DOHH2 (cell line): ENCODE measurements around the gene TPRN.

Experiments
- H3F3A ChIP-seq: fragments of 200-600 bp; sonication (generic), shearing (Covaris generic); 2 replicates; pipeline ENCODE4 v1.6.0; 2016; ENCODE audit warnings: antibody characterized with exemption, mild to moderate bottlenecking; ENCODE audit not compliant: control insufficient read depth, insufficient read depth
- H3K27ac ChIP-seq: fragments of 200-600 bp; sonication (generic); 2 replicates; pipeline ENCODE4 v1.5.1; 2014; ENCODE audit warnings: low read depth, mild to moderate bottlenecking, low read length, moderate library complexity
- H3K27me3 ChIP-seq: fragments of 200-600 bp; sonication (generic); 2 replicates; pipeline ENCODE4 v1.6.1; 2014; ENCODE audit warnings: mild to moderate bottlenecking, low read length, mixed read lengths; ENCODE audit not compliant: control insufficient read depth
- H3K36me3 ChIP-seq: fragments of 200-600 bp; sonication (generic); 2 replicates; pipeline ENCODE4 v1.6.1; 2014; ENCODE audit warnings: mild to moderate bottlenecking, low read length, moderate library complexity, mixed read lengths; ENCODE audit not compliant: control insufficient read depth
- H3K4me1 ChIP-seq: fragments of 200-600 bp; sonication (generic); 2 replicates; pipeline ENCODE4 v1.6.1; 2014; ENCODE audit warnings: mild to moderate bottlenecking, low read length, mixed read lengths; ENCODE audit not compliant: control insufficient read depth
- H3K4me2 ChIP-seq: fragments of 200-600 bp; sonication (generic); 2 replicates; pipeline ENCODE4 v1.6.0; 2014; ENCODE audit warnings: mild to moderate bottlenecking, low read length, moderate library complexity
- H3K4me3 ChIP-seq: fragments of 200-600 bp; sonication (generic); 2 replicates; pipeline ENCODE4 v1.5.1; 2014; ENCODE audit warnings: mild to moderate bottlenecking, low read length, mixed read lengths
- H3K79me2 ChIP-seq: fragments of 200-600 bp; sonication (generic); 2 replicates; pipeline ENCODE4 v1.6.1; 2014; ENCODE audit warnings: mild to moderate bottlenecking, low read length, mixed read lengths; ENCODE audit not compliant: control insufficient read depth
- H3K9me2 ChIP-seq: fragments of 200-600 bp; sonication (generic); replicated peaks from 2 replicates; pipeline ENCODE4 v1.6.1; 2014; ENCODE audit warnings: mild to moderate bottlenecking, low read length, mixed read lengths; ENCODE audit not compliant: control insufficient read depth
- H3K9me3 ChIP-seq: fragments of 200-600 bp; sonication (generic); 2 replicates; pipeline ENCODE4 v1.6.1; 2014; ENCODE audit warnings: antibody characterized with exemption, low read length, mixed read lengths; ENCODE audit not compliant: control insufficient read depth, insufficient read depth
- H4K20me1 ChIP-seq: fragments of 200-600 bp; sonication (generic); 2 replicates; pipeline ENCODE4 v1.6.0; 2014; ENCODE audit warnings: low read depth, mild to moderate bottlenecking, antibody characterized with exemption, low read length, moderate library complexity; ENCODE audit not compliant: control insufficient read depth, insufficient read depth
- EZH2phosphoT487 ChIP-seq: fragments of 200-600 bp; sonication (generic); IDR thresholded peaks from 2 replicates; pipeline ENCODE4 v1.6.1; 2017; ENCODE audit warnings: borderline replicate concordance, mild to moderate bottlenecking, antibody characterized with exemption, low read length, moderate library complexity, mixed read lengths
- TF ChIP-seq, protein P1 (sequence below): fragments of 200-600 bp; sonication (generic); IDR thresholded peaks from one replicate; pipeline ENCODE4 v1.5.1; 2014; ENCODE audit warnings: antibody characterized with exemption, mild to moderate bottlenecking, low read depth, low read length; ENCODE audit not compliant: poor library complexity, severe bottlenecking

The TPRN gene

DNA sequence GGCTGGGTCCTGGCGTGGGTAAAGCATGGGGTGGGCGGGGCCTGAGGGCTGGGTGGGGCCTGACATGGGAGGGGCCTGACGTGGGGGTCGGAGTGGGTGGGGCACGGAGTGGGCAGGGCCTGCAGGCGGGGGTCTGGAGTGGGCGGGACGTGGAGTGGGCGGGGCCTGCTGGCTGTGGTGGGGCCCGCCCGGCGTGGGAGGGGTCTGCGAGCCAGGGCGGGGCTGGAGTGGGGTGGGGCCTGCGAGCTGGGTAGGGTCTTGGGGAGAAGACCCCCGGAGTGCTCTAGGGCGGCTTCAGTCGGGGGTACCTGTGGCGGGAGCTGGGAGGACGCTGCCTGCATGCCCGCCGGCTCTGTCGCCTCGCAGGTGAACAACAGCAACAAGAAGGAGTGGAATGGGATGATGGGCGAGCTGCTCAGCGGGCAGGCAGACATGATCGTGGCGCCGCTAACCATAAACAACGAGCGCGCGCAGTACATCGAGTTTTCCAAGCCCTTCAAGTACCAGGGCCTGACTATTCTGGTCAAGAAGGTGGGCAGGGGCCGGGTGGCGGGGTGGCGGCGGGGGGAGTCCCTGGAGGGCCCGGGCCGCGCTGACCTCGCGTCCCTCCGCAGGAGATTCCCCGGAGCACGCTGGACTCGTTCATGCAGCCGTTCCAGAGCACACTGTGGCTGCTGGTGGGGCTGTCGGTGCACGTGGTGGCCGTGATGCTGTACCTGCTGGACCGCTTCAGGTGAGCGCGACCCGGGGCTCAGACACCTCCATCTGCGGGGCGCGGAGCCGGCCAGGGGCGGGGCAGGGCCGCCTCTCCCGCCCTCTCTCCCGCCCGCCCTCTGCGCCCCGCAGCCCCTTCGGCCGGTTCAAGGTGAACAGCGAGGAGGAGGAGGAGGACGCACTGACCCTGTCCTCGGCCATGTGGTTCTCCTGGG lies 38.7 kb downstream of the TPRN start:
- H4K20me1 ChIP-seq: no peaks in the 10 kb centered on the region; the same call in 1 of the 2 replicates
- H3K4me1 ChIP-seq: peaks cover 34% of the 10 kb centered on the region
- peaks cover 29% of the 10 kb centered on the region for H3K27me3 ChIP-seq
- H3K4me2 ChIP-seq: no peak overlapping the region
- no peak overlapping the region for H3K27ac ChIP-seq
- TF ChIP-seq EZH2phosphoT487: no peak
- TF ChIP-seq, protein P1, sequence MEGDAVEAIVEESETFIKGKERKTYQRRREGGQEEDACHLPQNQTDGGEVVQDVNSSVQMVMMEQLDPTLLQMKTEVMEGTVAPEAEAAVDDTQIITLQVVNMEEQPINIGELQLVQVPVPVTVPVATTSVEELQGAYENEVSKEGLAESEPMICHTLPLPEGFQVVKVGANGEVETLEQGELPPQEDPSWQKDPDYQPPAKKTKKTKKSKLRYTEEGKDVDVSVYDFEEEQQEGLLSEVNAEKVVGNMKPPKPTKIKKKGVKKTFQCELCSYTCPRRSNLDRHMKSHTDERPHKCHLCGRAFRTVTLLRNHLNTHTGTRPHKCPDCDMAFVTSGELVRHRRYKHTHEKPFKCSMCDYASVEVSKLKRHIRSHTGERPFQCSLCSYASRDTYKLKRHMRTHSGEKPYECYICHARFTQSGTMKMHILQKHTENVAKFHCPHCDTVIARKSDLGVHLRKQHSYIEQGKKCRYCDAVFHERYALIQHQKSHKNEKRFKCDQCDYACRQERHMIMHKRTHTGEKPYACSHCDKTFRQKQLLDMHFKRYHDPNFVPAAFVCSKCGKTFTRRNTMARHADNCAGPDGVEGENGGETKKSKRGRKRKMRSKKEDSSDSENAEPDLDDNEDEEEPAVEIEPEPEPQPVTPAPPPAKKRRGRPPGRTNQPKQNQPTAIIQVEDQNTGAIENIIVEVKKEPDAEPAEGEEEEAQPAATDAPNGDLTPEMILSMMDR: no peak
- no peaks in the 10 kb centered on the region for H3K9me3 ChIP-seq
- H3K79me2 ChIP-seq: no peaks in the 10 kb centered on the region
- H3K4me3 ChIP-seq: no peak overlapping the region
- H3K9me2 ChIP-seq: no peaks in the 10 kb centered on the region
- H3K36me3 ChIP-seq: no peaks in the 10 kb centered on the region
- H3F3A ChIP-seq: no peaks in the 10 kb centered on the region

DNA sequence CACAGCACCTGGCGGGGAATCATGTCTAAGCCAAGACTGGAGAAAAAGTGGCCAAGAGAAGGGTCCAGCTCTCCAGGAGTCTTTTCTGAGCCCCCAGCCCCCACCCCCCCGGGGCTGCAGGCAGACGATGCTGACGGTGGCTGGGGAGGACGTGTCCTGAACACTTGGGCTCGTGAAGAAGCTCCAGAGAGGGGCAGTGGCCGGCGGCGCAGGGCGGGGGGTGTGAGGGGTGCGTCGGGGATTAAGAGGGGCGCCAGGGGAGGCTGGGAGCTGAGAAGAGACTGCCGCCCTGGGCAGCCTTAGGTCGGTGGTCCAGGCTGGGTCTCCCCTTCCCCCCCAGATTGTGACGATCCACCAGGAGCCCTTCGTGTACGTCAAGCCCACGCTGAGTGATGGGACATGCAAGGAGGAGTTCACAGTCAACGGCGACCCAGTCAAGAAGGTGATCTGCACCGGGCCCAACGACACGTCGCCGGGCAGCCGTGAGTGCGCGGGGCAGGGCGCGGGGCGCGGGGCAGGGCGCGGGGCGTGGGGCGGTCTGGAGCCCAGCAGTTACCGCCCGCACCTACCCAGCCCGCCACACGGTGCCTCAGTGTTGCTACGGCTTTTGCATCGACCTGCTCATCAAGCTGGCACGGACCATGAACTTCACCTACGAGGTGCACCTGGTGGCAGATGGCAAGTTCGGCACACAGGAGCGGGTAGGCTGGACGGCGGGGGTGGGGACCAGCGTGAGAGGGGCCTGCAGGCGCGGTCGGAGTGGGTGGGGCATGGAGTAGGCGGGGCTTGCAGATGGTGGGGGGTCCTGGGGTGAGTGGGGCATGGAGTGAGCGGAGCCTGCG lies 39.6 kb downstream of the TPRN start:
- H3K36me3 ChIP-seq: no peaks in the 10 kb centered on the region
- no peak for TF ChIP-seq EZH2phosphoT487
- TF ChIP-seq, protein P1: no peak
- H3K4me1 ChIP-seq: peaks cover 37% of the 10 kb centered on the region
- no peaks in the 10 kb centered on the region; the same call in 1 of the 2 replicates for H4K20me1 ChIP-seq
- H3F3A ChIP-seq: no peaks in the 10 kb centered on the region
- H3K4me2 ChIP-seq: no peak overlapping the region
- H3K9me3 ChIP-seq: no peaks in the 10 kb centered on the region
- no peaks in the 10 kb centered on the region for H3K9me2 ChIP-seq
- no peaks in the 10 kb centered on the region for H3K79me2 ChIP-seq
- H3K27ac ChIP-seq: no peak overlapping the region
- peaks cover 24% of the 10 kb centered on the region for H3K27me3 ChIP-seq
- H3K4me3 ChIP-seq: no peak overlapping the region

DNA sequence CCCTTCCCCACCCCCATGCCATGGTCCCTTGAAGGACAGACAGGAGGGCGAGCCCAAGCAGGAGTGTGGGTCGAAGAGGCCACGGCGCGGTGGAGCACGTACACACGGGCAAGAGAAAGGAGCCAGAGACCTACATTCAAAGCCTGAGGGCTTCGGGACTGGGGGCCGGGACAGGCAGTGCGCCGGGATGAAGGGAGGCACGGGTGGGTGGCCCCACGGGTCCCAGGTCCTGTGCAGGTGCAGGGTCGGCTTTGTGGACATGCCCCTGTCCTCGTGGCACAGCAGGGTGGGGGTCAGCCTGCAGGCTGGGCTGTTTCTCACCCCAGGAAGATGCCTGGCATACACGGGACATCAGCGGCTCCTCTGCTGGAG lies 40.5 kb downstream of the TPRN start:
- no peaks in the 10 kb centered on the region for H3K9me3 ChIP-seq
- no peaks in the 10 kb centered on the region for H3K36me3 ChIP-seq
- peaks cover 37% of the 10 kb centered on the region for H3K4me1 ChIP-seq
- H3K4me2 ChIP-seq: no peak overlapping the region
- H3K9me2 ChIP-seq: no peaks in the 10 kb centered on the region
- no peak for TF ChIP-seq EZH2phosphoT487
- TF ChIP-seq, protein P1: no peak
- H4K20me1 ChIP-seq: no peaks in the 10 kb centered on the region; the same call in 1 of the 2 replicates
- H3K4me3 ChIP-seq: no peak overlapping the region
- no peaks in the 10 kb centered on the region for H3F3A ChIP-seq
- no peaks in the 10 kb centered on the region for H3K79me2 ChIP-seq
- peaks cover 24% of the 10 kb centered on the region for H3K27me3 ChIP-seq
- no peak overlapping the region for H3K27ac ChIP-seq
